GM23248 (cell line): ENCODE measurements around the gene ENTPD7. TPM values are rescaled to one million over a fixed set of nuclear protein-coding genes. Genes with fewer than 3 reads are reported as not detected.
A peak's percentile ranks its signal among the peaks of the same experiment; 100 is the strongest.

ENCODE experiments used
- DNase-seq: peaks from one replicate; pipeline ENCODE4 v3.0.0-alpha.2; 2015
- H2AFZ ChIP-seq: fragments of 200-600 bp; sonication (generic); 2 replicates; pipeline ENCODE4 v1.6.1; 2016; ENCODE audit warnings: antibody characterized with exemption
- H3F3A ChIP-seq: fragments of 200-600 bp; sonication (generic); 2 replicates; pipeline ENCODE4 v1.6.1; 2016; ENCODE audit warnings: mild to moderate bottlenecking, antibody characterized with exemption, mixed run types; ENCODE audit not compliant: insufficient read depth
- H3K27ac ChIP-seq: fragments of 200-600 bp; sonication (generic); 2 replicates; pipeline ENCODE4 v1.5.1; 2016; ENCODE audit warnings: mild to moderate bottlenecking
- H3K27me3 ChIP-seq: fragments of 200-600 bp; sonication (generic); replicated peaks from 2 replicates; pipeline ENCODE4 v1.6.1; 2016; ENCODE audit warnings: mild to moderate bottlenecking; ENCODE audit not compliant: insufficient read depth
- H3K36me3 ChIP-seq: fragments of 200-600 bp; sonication (generic); 2 replicates; pipeline ENCODE4 v1.6.1; 2016; ENCODE audit warnings: low read depth, mild to moderate bottlenecking
- H3K4me1 ChIP-seq: fragments of 200-600 bp; sonication (generic); 2 replicates; pipeline ENCODE4 v1.6.1; 2016; ENCODE audit warnings: mild to moderate bottlenecking; ENCODE audit not compliant: insufficient read depth
- H3K4me2 ChIP-seq: fragments of 200-600 bp; sonication (generic); one replicate; pipeline ENCODE4 v1.6.1; 2016; ENCODE audit warnings: mild to moderate bottlenecking; ENCODE audit not compliant: unreplicated experiment
- H3K4me3 ChIP-seq: fragments of 200-600 bp; sonication (generic); 2 replicates; pipeline ENCODE4 v1.5.1; 2016; ENCODE audit warnings: mild to moderate bottlenecking
- H3K79me2 ChIP-seq: fragments of 200-600 bp; sonication (generic); 2 replicates; pipeline ENCODE4 v1.6.1; 2016; ENCODE audit warnings: mild to moderate bottlenecking; ENCODE audit not compliant: insufficient read depth
- H3K9ac ChIP-seq: fragments of 200-600 bp; sonication (generic); 2 replicates; pipeline ENCODE4 v1.6.1; 2016; ENCODE audit warnings: mild to moderate bottlenecking
- H3K9me2 ChIP-seq: fragments of 200-600 bp; sonication (generic); 2 replicates; pipeline ENCODE4 v1.6.1; 2016; ENCODE audit warnings: mixed run types, mild to moderate bottlenecking, moderate library complexity; ENCODE audit not compliant: insufficient read depth
- H3K9me3 ChIP-seq: fragments of 200-600 bp; sonication (generic); one replicate; pipeline ENCODE4 v1.6.1; 2017; ENCODE audit warnings: low read depth
- H4K20me1 ChIP-seq: fragments of 200-600 bp; sonication (generic); 2 replicates; pipeline ENCODE4 v1.6.0; 2016; ENCODE audit not compliant: insufficient read depth
- EZH2 ChIP-seq: fragments of 200-600 bp; sonication (generic); IDR thresholded peaks from 2 replicates; pipeline ENCODE4 v1.6.1; 2018; ENCODE audit warnings: antibody characterized with exemption, mild to moderate bottlenecking; ENCODE audit not compliant: insufficient read depth, poor library complexity, severe bottlenecking
- EZH2phosphoT487 ChIP-seq: fragments of 200-600 bp; sonication (generic); IDR thresholded peaks from 2 replicates; pipeline ENCODE4 v1.6.1; 2018; ENCODE audit warnings: antibody characterized with exemption, moderate library complexity, mild to moderate bottlenecking, low read depth; ENCODE audit not compliant: insufficient read depth
- WGBS, 2 experiments: methylation state at CpG; one replicate each; pipeline ENCODE4 v1.1.6; 2015 to 2017; ENCODE audit warnings: low lambda C conversion rate in 2 of 2, low coverage in 1 of 2; ENCODE audit errors: missing lambda C conversion rate in 2 of 2; 5-methylcytosine and 5-hydroxymethylcytosine counted together
- in situ Hi-C: fragments of 300-500 bp; cut with MboI; formaldehyde crosslinking; loops from 2 replicates; pipeline ENCODE4 v1.15.0; 2020
- polyA plus RNA-seq: library from polyadenylated mRNA; unstranded; fragments of >200 nt; fragmentation: Nextera tagmentation; extraction: Ambion mirVana; gene quantifications from 2 replicates; pipeline ENCODE4 v1.2.1, GENCODE V29; 2016
- total RNA-seq: library from RNA; depleted of rRNA; stranded (reverse); fragments of >200 nt; shearing (Covaris generic); gene quantifications from 2 replicates; pipeline ENCODE4 v1.2.3, GENCODE V29; 2014

The ENTPD7 gene
- total and polyA plus RNA-seq, 2 experiments from 2014 or later, result 7.5 to 21.6 TPM

- H2AFZ ChIP-seq, result peak overlapping the region; percentile 70
- no peaks in the 10 kb centered on the region for H4K20me1 ChIP-seq
- peak; percentile 47 for DNase-seq
- H3K27ac ChIP-seq, result peak overlapping the region; percentile 95
- H3K79me2 ChIP-seq, result peaks cover 54% of the 10 kb centered on the region
- H3K4me1 ChIP-seq, result peaks cover 23% of the 10 kb centered on the region
- no peaks in the 10 kb centered on the region for H3K9me3 ChIP-seq
- in situ Hi-C loops, result no loop called here
- peaks cover 23% of the 10 kb centered on the region for H3F3A ChIP-seq
- 12 to 14% methylated on average over 10 of the region's 10 CpGs for WGBS, 2 experiments
- TF ChIP-seq EZH2phosphoT487 (no peak), EZH2 (no peak)
- peak overlapping the region; percentile 92 for H3K4me3 ChIP-seq
- peak overlapping the region; percentile 99 for H3K9ac ChIP-seq
- H3K9me2 ChIP-seq, result no peaks in the 10 kb centered on the region
- H3K27me3 ChIP-seq, result no peaks in the 10 kb centered on the region
- H3K4me2 ChIP-seq, result peak overlapping the region; percentile 94
- H3K36me3 ChIP-seq, result peaks cover 14% of the 10 kb centered on the region; the same call in 1 of the 2 replicates
Observed at GRCh38 chr10:99659868-99660366, 608 bp downstream of the ENTPD7 start.

GRCh38 chr10:99660662-99661376 is 1.5 kb downstream of the ENTPD7 start:
- Histone ChIP-seq H3K4me3 (peak overlapping the region; percentile 92), H3K9ac (peak overlapping the region; percentile 99), H3K36me3 (peaks cover 22% of the 10 kb centered on the region), H3K9me3 (no peaks in the 10 kb centered on the region), H2AFZ (no peak overlapping the region), H3K79me2 (peaks cover 63% of the 10 kb centered on the region), H3F3A (peaks cover 32% of the 10 kb centered on the region), H3K27ac (peak overlapping the region; percentile 95), H4K20me1 (no peaks in the 10 kb centered on the region), H3K4me2 (peak overlapping the region; percentile 94), H3K9me2 (no peaks in the 10 kb centered on the region), H3K27me3 (no peaks in the 10 kb centered on the region), H3K4me1 (peaks cover 31% of the 10 kb centered on the region)
- DNase-seq, result no peak
- in situ Hi-C loops, result no loop called here
- TF ChIP-seq EZH2 (no peak), EZH2phosphoT487 (no peak)
- WGBS, 2 experiments, result 86% methylated on average over 6 of the region's 6 CpGs

- Histone ChIP-seq H3K9me3 (no peaks in the 10 kb centered on the region), H2AFZ (no peak overlapping the region), H3K36me3 (peaks cover 22% of the 10 kb centered on the region), H3K79me2 (peaks cover 68% of the 10 kb centered on the region), H3K4me1 (peaks cover 33% of the 10 kb centered on the region), H3K9ac (peak overlapping the region; percentile 99), H3K27ac (peak overlapping the region; percentile 95), H4K20me1 (no peaks in the 10 kb centered on the region), H3K27me3 (no peaks in the 10 kb centered on the region), H3K9me2 (no peaks in the 10 kb centered on the region), H3K4me3 (peak overlapping the region; percentile 92), H3F3A (peaks cover 38% of the 10 kb centered on the region), H3K4me2 (peak overlapping the region; percentile 94)
- TF ChIP-seq EZH2 (no peak), EZH2phosphoT487 (no peak)
- 0 to 1% methylated on average over 6 of the region's 6 CpGs for WGBS, 2 experiments
- in situ Hi-C loops, result no loop called here
- DNase-seq, result peak; percentile 97
Observed at GRCh38 chr10:99661377-99661763, 2.1 kb downstream of the ENTPD7 start.

- H3K4me2 ChIP-seq, result no peak overlapping the region
- H3K79me2 ChIP-seq, result peaks cover 75% of the 10 kb centered on the region
- no peaks in the 10 kb centered on the region for H3K27me3 ChIP-seq
- peaks cover 40% of the 10 kb centered on the region for H3F3A ChIP-seq
- H3K4me3 ChIP-seq, result no peak overlapping the region
- no peak overlapping the region for H3K27ac ChIP-seq
- H4K20me1 ChIP-seq, result peaks cover 3% of the 10 kb centered on the region; the same call in 1 of the 2 replicates
- no peak overlapping the region for H2AFZ ChIP-seq
- 96 to 100% methylated on average over 2 of the region's 2 CpGs for whole genome bisulfite sequencing, 2 experiments
- no peaks in the 10 kb centered on the region for H3K9me3 ChIP-seq
- H3K4me1 ChIP-seq, result peaks cover 46% of the 10 kb centered on the region
- H3K36me3 ChIP-seq, result peaks cover 42% of the 10 kb centered on the region
- no peaks in the 10 kb centered on the region for H3K9me2 ChIP-seq
- TF ChIP-seq EZH2phosphoT487 (no peak), EZH2 (no peak)
- in situ Hi-C loops, result no loop called here
- no peak for DNase-seq
- no peak overlapping the region for H3K9ac ChIP-seq
Observed at GRCh38 chr10:99665304-99665703, 6.0 kb downstream of the ENTPD7 start.
